B cell (primary cell): Measurements from ENCODE around the gene CCDC144A. TPM values are rescaled to one million over a fixed set of nuclear protein-coding genes. Genes with fewer than 3 reads are reported as not detected.
"Not testable (repeated sequence)": the region's sequence is repeated elsewhere in the genome, so short reads cannot be mapped to it uniquely, and the experiment has no call there.

Source experiments
- ATAC-seq: fragments of 200-7000 bp; cut with Tn5 transposase; one replicate; pipeline ENCODE4 v1.10.0; 2021; ENCODE audit warnings: low read depth, mild to moderate bottlenecking, moderate number of reproducible peaks, moderate library complexity
- CTCF ChIA-PET: fragments of 350-600 bp; sonication (Branson Sonifier 250); formaldehyde crosslinking; loops from one replicate; lab custom pipeline; 2021; ENCODE audit warnings: antibody characterized with exemption, inconsistent platforms; lab: Charles Lee
- POLR2A ChIA-PET: fragments of 350-600 bp; sonication (Branson Sonifier 250); formaldehyde crosslinking; loops from one replicate; lab custom pipeline; 2021; ENCODE audit warnings: antibody characterized with exemption; lab: Charles Lee
- DNase-seq: peaks from one replicate; pipeline ENCODE4 v3.0.0; 2013
- H2AFZ ChIP-seq: 2 replicates; pipeline ENCODE4 v1.6.1; 2012; ENCODE audit warnings: mild to moderate bottlenecking, low read depth, low read length; ENCODE audit not compliant: insufficient read depth, poor library complexity, severe bottlenecking
- H3K27ac ChIP-seq, 2 donors: 1 replicate in 1 of 2; 2 replicates in 1 of 2; pipeline ENCODE4 v1.5.1; 2012 to 2013; ENCODE audit warnings: low read length in 2 of 2, mild to moderate bottlenecking in 2 of 2, moderate library complexity in 1 of 2
- H3K27me3 ChIP-seq, 4 experiments: fragments of 200-600 bp in 1 of 4; sonication (generic) in 1 of 4; replicated peaks in 1 of 4; 1 replicate in 2 of 4; 2 replicates in 2 of 4; pipeline versions ENCODE4 v1.6.1 to v1.7.0; 2013 to 2016; ENCODE audit warnings: low read length in 3 of 4, mild to moderate bottlenecking in 2 of 4, mixed read lengths in 1 of 4, moderate library complexity in 1 of 4; ENCODE audit not compliant: insufficient read depth in 4 of 4, control insufficient read depth in 3 of 4; ENCODE audit errors: control extremely low read depth in 1 of 4
- H3K36me3 ChIP-seq, 2 experiments: replicated peaks in 1 of 2; 1 replicate in 1 of 2; 2 replicates in 1 of 2; pipeline versions ENCODE4 v1.6.1 to v1.7.1; 2013; ENCODE audit warnings: low read length in 1 of 2; ENCODE audit not compliant: insufficient read depth in 2 of 2, control insufficient read depth in 1 of 2; ENCODE audit errors: control extremely low read depth in 1 of 2, extremely low read depth in 1 of 2
- H3K4me1 ChIP-seq, 2 donors: fragments of 200-600 bp in 1 of 2; sonication (generic) in 1 of 2; 1 replicate in 1 of 2; 2 replicates in 1 of 2; pipeline versions ENCODE4 v1.5.1 to v1.6.1; 2013 to 2017; ENCODE audit warnings: low read length in 2 of 2; ENCODE audit not compliant: control insufficient read depth in 2 of 2, insufficient read depth in 2 of 2
- H3K4me2 ChIP-seq: replicated peaks from 2 replicates; pipeline ENCODE3; 2012; ENCODE audit warnings: mild to moderate bottlenecking, low read depth, low read length; ENCODE audit not compliant: poor library complexity, severe bottlenecking
- H3K4me3 ChIP-seq, 5 experiments: fragments of 200-600 bp in 1 of 5; sonication (generic) in 1 of 5; 1 replicate in 3 of 5; 2 replicates in 2 of 5; pipeline versions ENCODE4 v1.5.1 to v1.7.0; 2011 to 2016; ENCODE audit warnings: low read length in 4 of 5, mild to moderate bottlenecking in 4 of 5, low read depth in 2 of 5, control low read depth in 1 of 5, moderate library complexity in 1 of 5; ENCODE audit not compliant: insufficient read depth in 1 of 5; ENCODE audit errors: control extremely low read depth in 1 of 5, extremely low read depth in 1 of 5
- H3K79me2 ChIP-seq: fragments of 200-600 bp; sonication (generic); one replicate; pipeline ENCODE4 v1.6.0; 2016; ENCODE audit warnings: low read length; ENCODE audit not compliant: control insufficient read depth, insufficient read depth
- H3K9ac ChIP-seq: fragments of 200-600 bp; sonication (generic); 2 replicates; pipeline ENCODE4 v1.6.1; 2017; ENCODE audit warnings: mild to moderate bottlenecking, low read length, moderate library complexity
- H3K9me3 ChIP-seq, 3 donors: one replicate each; pipeline versions ENCODE4 v1.6.1 to v1.7.1; 2013; ENCODE audit warnings: low read length in 2 of 3; ENCODE audit not compliant: control insufficient read depth in 2 of 3, insufficient read depth in 1 of 3; ENCODE audit errors: control extremely low read depth in 1 of 3
- H4K20me1 ChIP-seq: 2 replicates; pipeline ENCODE4 v1.6.0; 2012; ENCODE audit warnings: mild to moderate bottlenecking, low read length; ENCODE audit not compliant: insufficient read depth, control insufficient read depth, poor library complexity, severe bottlenecking
- H3K27ac Mint-ChIP-seq: one replicate; pipeline ENCODE4 v1.8.0; 2021; ENCODE audit warnings: mixed read lengths
- H3K27me3 Mint-ChIP-seq: one replicate; pipeline ENCODE4 v1.8.0; 2021; ENCODE audit warnings: mixed read lengths
- H3K4me1 Mint-ChIP-seq: one replicate; pipeline ENCODE4 v1.8.0; 2021; ENCODE audit warnings: mixed read lengths
- H3K4me3 Mint-ChIP-seq: one replicate; pipeline ENCODE4 v1.8.0; 2021; ENCODE audit warnings: mixed read lengths
- H3K9me3 Mint-ChIP-seq: one replicate; pipeline ENCODE4 v1.8.0; 2022; ENCODE audit warnings: mixed read lengths; ENCODE audit not compliant: insufficient read depth
- WGBS: methylation state at CpG from one replicate; pipeline ENCODE4 v1.1.5; 2013; ENCODE audit warnings: missing lambda C conversion rate; ENCODE audit not compliant: insufficient coverage; 5-methylcytosine and 5-hydroxymethylcytosine counted together
- intact Hi-C: fragments of 100-400 bp; cut with micrococcal nuclease; formaldehyde crosslinking; loops from one replicate; pipeline ENCODE4 v1.10.0; 2022
- polyA plus RNA-seq: library from polyadenylated mRNA; depleted of rRNA; stranded (reverse); fragments of >200 nt; gene quantifications from 2 replicates; pipeline ENCODE4 v1.2.3, GENCODE V29; 2012
- small RNA-seq: library from RNA; depleted of rRNA; stranded (forward); fragments of <200 nt; gene quantifications from one replicate; pipeline ENCODE3, GENCODE V24; 2012; ENCODE audit warnings: low replicate concordance, low read depth; ENCODE audit not compliant: insufficient read length
- total RNA-seq, 2 donors: library from RNA; stranded (reverse); fragments of 120-200 nt in 1 of 2; gene quantifications; 1 replicate in 1 of 2; 2 replicates in 1 of 2; pipeline versions ENCODE4 v1.2.3 to v1.2.4, GENCODE V29; 2013 to 2022

CCDC144A gene
- total and polyA plus RNA-seq, 2 donors (not counting 1 experiment from before 2014, with no cell fraction given): 4.8 TPM; not detected in 1

- H3K9ac ChIP-seq, H3K9me3 ChIP-seq, POLR2A ChIA-PET, H3K79me2 ChIP-seq, H3K27ac Mint-ChIP-seq, H3K27me3 ChIP-seq, CTCF ChIA-PET, H3K36me3 ChIP-seq, intact Hi-C loops, H3K4me1 ChIP-seq, ATAC-seq, H3K4me3 ChIP-seq, H3K27ac ChIP-seq, H3K4me3 Mint-ChIP-seq, H2AFZ ChIP-seq, H3K4me2 ChIP-seq, DNase-seq, H3K9me3 Mint-ChIP-seq, H3K4me1 Mint-ChIP-seq, H4K20me1 ChIP-seq: not testable (repeated sequence)
- peaks cover 26% of the 10 kb centered on the region for H3K27me3 Mint-ChIP-seq
- WGBS: no CpG with 5 or more reads among the region's 5 CpGs
Measured at GRCh38 chr17:16823768-16824406, 133.8 kb downstream of the CCDC144A start.

Small RNAs within 50 kb of the gene (small RNA-seq; reads per million reads assigned to genes)
- gene AC022596.1 (not detected), gene RNU6-405P (not detected)

Other genes starting within 250 kb of the CCDC144A start
- gene LRRC75A, start 198.0 kb upstream of the CCDC144A start, total RNA-seq: 2.5 and 3.4 TPM in 2 replicates
- 0.94 and 2.0 TPM in 2 replicates for gene LRRC75A, start 198.0 kb upstream of the CCDC144A start, polyA plus RNA-seq
- 16.6 and 19.3 TPM in 2 replicates for gene ZNF287, start 121.0 kb upstream of the CCDC144A start, total RNA-seq
- 3.3 and 4.2 TPM in 2 replicates for gene ZNF287, start 121.0 kb upstream of the CCDC144A start, polyA plus RNA-seq
- 12.0 and 13.5 TPM in 2 replicates for gene ZNF624, start 36.4 kb upstream of the CCDC144A start, total RNA-seq
- 1.5 and 2.2 TPM in 2 replicates for gene ZNF624, start 36.4 kb upstream of the CCDC144A start, polyA plus RNA-seq